HG03565 (cell line): ENCODE measurements around the gene DZIP1L.

Experiments
- ATAC-seq: cut with Tn5 transposase; IDR thresholded peaks from one replicate; pipeline ENCODE4 v1.9.1; 2021; ENCODE audit warnings: mild to moderate bottlenecking, moderate library complexity; ENCODE audit not compliant: unreplicated experiment

DZIP1L gene

GRCh38 chr3:138068579-138069174 lies 46.7 kb downstream of the DZIP1L start:
- ATAC-seq: peak; percentile 62

GRCh38 chr3:138068046-138068445 lies 47.4 kb downstream of the DZIP1L start:
- ATAC-seq: no peak

GRCh38 chr3:138066972-138067371 lies 48.4 kb downstream of the DZIP1L start:
- ATAC-seq: no peak

- ATAC-seq: peak; percentile 95
Measured at GRCh38 chr3:138066383-138066782, 49.0 kb downstream of the DZIP1L start.

- peak; percentile 2 for ATAC-seq
Measured at GRCh38 chr3:138065949-138066348, 49.5 kb downstream of the DZIP1L start.

- ATAC-seq: no peak
Measured at GRCh38 chr3:138063416-138063815, 52.0 kb downstream of the DZIP1L start.

GRCh38 chr3:138062626-138063025 lies 52.8 kb downstream of the DZIP1L start:
- ATAC-seq: no peak

GRCh38 chr3:138062037-138062436 lies 53.4 kb downstream of the DZIP1L start:
- no peak for ATAC-seq

- ATAC-seq: peak; percentile 60
Measured at GRCh38 chr3:138060792-138061191, 54.6 kb downstream of the DZIP1L start.

- ATAC-seq: no peak
Measured at GRCh38 chr3:138059261-138059660, 56.1 kb downstream of the DZIP1L start.

- ATAC-seq: no peak
Measured at GRCh38 chr3:138057384-138057783, 58.0 kb downstream of the DZIP1L start.

GRCh38 chr3:138054057-138054456 lies 61.4 kb downstream of the DZIP1L start:
- ATAC-seq: no peak

GRCh38 chr3:138051947-138052802 lies 63.2 kb downstream of the DZIP1L start:
- peak; percentile 61 for ATAC-seq

GRCh38 chr3:138049157-138049919 lies 66.1 kb downstream of the DZIP1L start:
- no peak for ATAC-seq

- ATAC-seq: no peak
Measured at GRCh38 chr3:138047596-138048158, 67.7 kb downstream of the DZIP1L start.

GRCh38 chr3:138046955-138047354 lies 68.5 kb downstream of the DZIP1L start:
- ATAC-seq: peak; percentile 35

- no peak for ATAC-seq
Measured at GRCh38 chr3:138046085-138046484, 69.3 kb downstream of the DZIP1L start.

GRCh38 chr3:138043266-138044029 lies 72.0 kb downstream of the DZIP1L start:
- no peak for ATAC-seq

GRCh38 chr3:138042043-138042442 lies 73.4 kb downstream of the DZIP1L start:
- ATAC-seq: no peak

GRCh38 chr3:138038725-138039462 lies 76.5 kb downstream of the DZIP1L start:
- ATAC-seq: no peak
